Measurements from ENCODE around the gene TUBGCP5. TPM values are rescaled to one million over a fixed set of nuclear protein-coding genes. Genes with fewer than 3 reads are reported as not detected.

TUBGCP5 gene
- total RNA-seq, 1 donor from 2014 or later, result 26.2 TPM

GRCh38 chr15:22974745-22975144 is 64.6 kb downstream of the TUBGCP5 start:
- intact Hi-C loops (cut with micrococcal nuclease), result no loop called here
- H3K27ac Mint-ChIP-seq, result no peak overlapping the region
- CTCF ChIA-PET, result no interaction called here

GRCh38 chr15:22973987-22974386 is 65.4 kb downstream of the TUBGCP5 start:
- intact Hi-C loops (cut with micrococcal nuclease), result no loop called here
- Mint-ChIP-seq H3K27me3 (peaks cover 4% of the 10 kb centered on the region), H3K27ac (no peak overlapping the region), H3K4me3 (no peak overlapping the region), H3K4me1 (peaks cover 18% of the 10 kb centered on the region), H3K9me3 (peaks cover 2% of the 10 kb centered on the region), H3K36me3 (ENCODE audit: low read depth) (no peaks in the 10 kb centered on the region)
- DNase-seq (no peak), ATAC-seq (ENCODE audit: low read depth) (no peak)
- CTCF ChIA-PET, result no interaction called here
- POLR2A ChIA-PET, result no interaction called here
- TF ChIP-seq CTCF (IDR thresholded peaks at IDR 0.05), result no peak

More at GRCh38 chr15:22974745-22975144, 64.6 kb downstream of the TUBGCP5 start:
- Mint-ChIP-seq H3K27me3 (peaks cover 4% of the 10 kb centered on the region), H3K36me3 (ENCODE audit: low read depth) (no peaks in the 10 kb centered on the region), H3K4me1 (peaks cover 25% of the 10 kb centered on the region), H3K9me3 (no peaks in the 10 kb centered on the region), H3K4me3 (no peak overlapping the region)
- no peak for TF ChIP-seq CTCF (IDR thresholded peaks at IDR 0.05)
- no peak for ATAC-seq (ENCODE audit: low read depth)
- no peak for DNase-seq
- POLR2A ChIA-PET, result no interaction called here

GRCh38 chr15:22973286-22973685 is 66.1 kb downstream of the TUBGCP5 start:
- no peak for DNase-seq
- ATAC-seq (ENCODE audit: low read depth), result peak; percentile 45
- Mint-ChIP-seq H3K36me3 (ENCODE audit: low read depth) (no peaks in the 10 kb centered on the region), H3K4me3 (no peak overlapping the region), H3K9me3 (peaks cover 2% of the 10 kb centered on the region), H3K27me3 (peaks cover under 1% of the 10 kb centered on the region), H3K27ac (peak overlapping the region; percentile 32), H3K4me1 (peaks cover 11% of the 10 kb centered on the region)
- TF ChIP-seq CTCF (IDR thresholded peaks at IDR 0.05), result no peak
- ChIA-PET POLR2A (no interaction called here), CTCF (no interaction called here)
- intact Hi-C loops (cut with micrococcal nuclease), result no loop called here

GRCh38 chr15:22969489-22969888 is 69.9 kb downstream of the TUBGCP5 start:
- Mint-ChIP-seq H3K27ac (no peak overlapping the region), H3K27me3 (no peaks in the 10 kb centered on the region), H3K4me1 (peaks cover 7% of the 10 kb centered on the region), H3K36me3 (ENCODE audit: low read depth) (no peaks in the 10 kb centered on the region), H3K9me3 (peaks cover 2% of the 10 kb centered on the region), H3K4me3 (no peak overlapping the region)
- DNase-seq, result no peak
- intact Hi-C loops (cut with micrococcal nuclease), result no loop called here
- ChIA-PET CTCF (no interaction called here), POLR2A (no interaction called here)
- TF ChIP-seq CTCF (IDR thresholded peaks at IDR 0.05), result no peak
- ATAC-seq (ENCODE audit: low read depth), result no peak

- ATAC-seq (ENCODE audit: low read depth), result no peak
- no peaks in the 10 kb centered on the region for H3K36me3 Mint-ChIP-seq (ENCODE audit: low read depth)
- POLR2A ChIA-PET, result no interaction called here
- no peak overlapping the region for H3K27ac Mint-ChIP-seq
- H3K4me3 Mint-ChIP-seq, result no peak overlapping the region
- no peak for DNase-seq
- peaks cover 2% of the 10 kb centered on the region for H3K9me3 Mint-ChIP-seq
- intact Hi-C loops (cut with micrococcal nuclease), result no loop called here
- peaks cover 2% of the 10 kb centered on the region for H3K4me1 Mint-ChIP-seq
- CTCF ChIA-PET, result no interaction called here
- no peaks in the 10 kb centered on the region for H3K27me3 Mint-ChIP-seq
- TF ChIP-seq CTCF (IDR thresholded peaks at IDR 0.05), result no peak
These were observed 71.0 kb downstream of the TUBGCP5 start for GRCh38 chr15:22968366-22968765.

Measured in activated B cell treated with CpG ODN at 0.5 μM for 24 hours (primary cell).